Dendritic cell treated with granulocyte-macrophage colony-stimulating factor and Interleukin-4, amounts not matched to agents 40 ng/mL and 50 ng/mL, for 4 days (primary cell): ENCODE data around the gene TUG1.
A peak's percentile ranks its signal among the peaks of the same experiment; 100 is the strongest.

ENCODE experiments used
- H3K27ac Mint-ChIP-seq: one replicate; pipeline ENCODE4 v1.8.0; 2022; ENCODE audit warnings: mild to moderate bottlenecking, mixed read lengths
- H3K27me3 Mint-ChIP-seq: one replicate; pipeline ENCODE4 v1.8.0; 2022; ENCODE audit warnings: mild to moderate bottlenecking, mixed read lengths
- H3K36me3 Mint-ChIP-seq: one replicate; pipeline ENCODE4 v1.8.0; 2022; ENCODE audit warnings: low read depth, mixed read lengths
- H3K4me1 Mint-ChIP-seq: one replicate; pipeline ENCODE4 v1.8.0; 2022; ENCODE audit warnings: low read depth, mixed read lengths
- H3K4me3 Mint-ChIP-seq: one replicate; pipeline ENCODE4 v1.8.0; 2022; ENCODE audit warnings: mild to moderate bottlenecking, moderate library complexity, mixed read lengths
- H3K9me3 Mint-ChIP-seq: one replicate; pipeline ENCODE4 v1.8.0; 2022; ENCODE audit warnings: mixed read lengths
- intact Hi-C: fragments of 100-400 bp; cut with micrococcal nuclease; formaldehyde crosslinking; loops from one replicate; pipeline ENCODE4 v1.15.0; 2022

Gene TUG1

DNA sequence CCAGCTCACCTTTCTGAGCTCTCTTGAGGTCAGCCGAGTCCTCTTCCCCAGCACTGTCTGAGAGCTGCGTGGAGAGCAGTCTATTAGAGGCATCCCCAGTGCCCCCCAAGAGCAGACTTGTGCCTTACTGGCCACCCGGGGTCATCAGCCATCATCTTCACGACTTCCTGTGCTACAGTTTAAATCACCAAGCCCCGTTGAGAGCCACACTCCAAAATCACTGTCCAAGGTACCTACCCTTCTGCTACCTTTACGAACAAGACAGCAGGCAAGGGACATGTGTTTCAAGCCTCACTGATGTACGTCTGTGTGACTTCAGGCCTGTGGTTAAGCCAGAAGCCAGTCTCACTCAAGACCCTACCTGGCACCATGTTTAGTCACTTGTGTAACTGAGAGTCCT is 35.6 kb upstream of the TUG1 start:
- Mint-ChIP-seq H3K9me3 (no peaks in the 10 kb centered on the region), H3K4me3 (no peak overlapping the region), H3K27me3 (no peaks in the 10 kb centered on the region), H3K4me1 (no peaks in the 10 kb centered on the region), H3K27ac (no peak overlapping the region), H3K36me3 (peaks cover 87% of the 10 kb centered on the region)
- intact Hi-C loops = no loop called here

DNA sequence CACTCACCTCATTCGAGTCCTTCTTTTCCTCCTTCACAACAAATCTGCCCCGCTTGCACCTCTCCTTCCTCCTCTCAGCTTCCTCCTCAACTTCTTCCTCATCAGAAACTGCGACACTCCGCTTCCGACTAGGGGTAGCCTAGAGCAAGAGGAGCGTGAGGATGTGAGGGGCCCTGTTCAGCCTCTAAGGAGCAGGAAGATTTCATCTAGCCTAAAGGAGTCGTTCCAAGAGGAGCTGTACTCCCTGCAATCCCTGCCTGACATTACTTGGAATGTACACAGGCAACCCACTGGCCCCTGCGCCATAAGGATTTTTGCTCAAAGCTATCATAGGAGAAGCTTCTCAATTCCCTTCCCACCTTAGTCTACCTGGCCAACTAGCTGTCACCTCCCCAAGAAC is 35.0 kb upstream of the TUG1 start:
- intact Hi-C loops = no loop called here
- H3K27me3 Mint-ChIP-seq = no peaks in the 10 kb centered on the region
- H3K9me3 Mint-ChIP-seq = no peaks in the 10 kb centered on the region
- H3K4me1 Mint-ChIP-seq = no peaks in the 10 kb centered on the region
- peaks cover 90% of the 10 kb centered on the region for H3K36me3 Mint-ChIP-seq
- H3K4me3 Mint-ChIP-seq = no peak overlapping the region
- no peak overlapping the region for H3K27ac Mint-ChIP-seq

DNA sequence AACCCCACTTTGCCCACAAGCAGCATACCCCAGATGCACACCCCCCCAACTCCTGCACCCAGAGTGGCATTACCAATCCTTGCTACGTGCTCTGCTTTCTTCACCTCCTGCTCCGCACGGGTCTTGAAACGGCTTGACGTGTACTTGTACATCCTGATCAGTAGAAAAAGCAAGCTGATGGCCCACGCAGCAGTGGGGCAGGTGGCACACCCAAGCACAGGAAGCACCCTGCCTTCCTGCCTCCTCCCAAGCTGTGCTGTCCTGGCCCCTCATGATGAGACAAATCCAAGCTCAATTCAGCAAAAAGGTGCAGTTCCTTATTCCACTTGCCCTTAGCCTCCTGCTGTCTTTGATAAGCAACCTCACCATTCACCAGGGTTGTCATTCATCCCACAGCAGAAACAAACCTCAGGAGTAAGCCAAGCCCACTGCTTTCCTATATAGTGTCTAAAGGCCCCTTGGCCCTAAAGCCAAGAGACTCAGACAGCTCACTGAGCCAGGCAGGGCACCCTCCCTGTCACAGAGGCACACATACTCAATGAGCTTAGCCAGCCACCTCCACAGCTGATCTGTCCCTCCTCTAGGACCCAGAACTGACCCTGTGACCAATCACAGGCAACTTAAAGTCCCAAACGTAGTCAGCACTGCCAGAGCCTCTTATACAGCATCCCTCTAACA is 28.2 kb upstream of the TUG1 start:
- Mint-ChIP-seq H3K36me3 (peaks cover 66% of the 10 kb centered on the region), H3K4me3 (no peak overlapping the region), H3K27me3 (no peaks in the 10 kb centered on the region), H3K4me1 (no peaks in the 10 kb centered on the region), H3K9me3 (no peaks in the 10 kb centered on the region), H3K27ac (no peak overlapping the region)
- intact Hi-C loops = no loop called here

DNA sequence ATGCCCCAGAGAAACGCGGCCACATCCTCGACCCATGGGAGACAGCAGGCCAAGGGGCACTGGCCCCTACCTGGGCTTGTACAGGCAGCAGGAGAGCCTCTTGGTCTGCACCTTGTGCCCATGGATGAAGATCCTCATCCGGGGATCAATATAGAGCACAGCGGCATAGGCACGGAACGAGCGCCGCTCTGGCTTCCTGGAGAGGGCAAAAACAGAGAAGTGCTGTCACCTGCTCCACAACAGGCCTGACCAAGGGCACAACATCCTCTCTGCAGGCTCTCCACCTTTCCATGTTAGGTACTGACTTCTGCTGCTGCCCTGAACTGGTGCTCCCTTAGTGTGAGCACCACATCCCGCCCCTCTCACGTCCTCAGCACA is 27.7 kb upstream of the TUG1 start:
- intact Hi-C loops = no loop called here

DNA sequence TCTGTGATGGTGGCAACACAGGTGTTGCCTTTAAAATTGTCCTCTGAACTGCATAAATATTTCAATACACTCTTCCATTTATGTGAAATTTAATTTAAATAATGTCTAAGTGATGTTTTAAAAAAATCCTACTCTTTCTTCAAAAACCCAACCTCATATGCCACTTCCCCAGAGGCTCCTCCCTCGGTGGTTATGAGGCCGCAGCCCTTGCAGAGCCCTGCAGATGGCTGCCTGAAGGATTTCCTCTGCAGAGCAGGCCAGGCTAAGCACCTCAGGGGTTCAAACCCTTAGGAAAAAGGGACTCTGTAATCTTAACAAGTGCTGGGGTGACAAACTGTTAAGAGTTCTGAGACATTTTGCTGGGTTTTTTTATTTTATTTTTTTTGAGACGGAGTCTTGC is 25.7 kb upstream of the TUG1 start:
- intact Hi-C loops = no loop called here
- no peak overlapping the region for H3K27ac Mint-ChIP-seq
- no peaks in the 10 kb centered on the region for H3K4me1 Mint-ChIP-seq
- H3K4me3 Mint-ChIP-seq = no peak overlapping the region
- no peaks in the 10 kb centered on the region for H3K27me3 Mint-ChIP-seq
- H3K36me3 Mint-ChIP-seq = peaks cover 43% of the 10 kb centered on the region
- H3K9me3 Mint-ChIP-seq = no peaks in the 10 kb centered on the region

More for the DNA sequence above, 27.7 kb upstream of the TUG1 start:
- no peak overlapping the region for H3K4me3 Mint-ChIP-seq
- no peaks in the 10 kb centered on the region for H3K27me3 Mint-ChIP-seq
- H3K27ac Mint-ChIP-seq = no peak overlapping the region
- peaks cover 62% of the 10 kb centered on the region for H3K36me3 Mint-ChIP-seq
- H3K4me1 Mint-ChIP-seq = no peaks in the 10 kb centered on the region
- no peaks in the 10 kb centered on the region for H3K9me3 Mint-ChIP-seq

DNA sequence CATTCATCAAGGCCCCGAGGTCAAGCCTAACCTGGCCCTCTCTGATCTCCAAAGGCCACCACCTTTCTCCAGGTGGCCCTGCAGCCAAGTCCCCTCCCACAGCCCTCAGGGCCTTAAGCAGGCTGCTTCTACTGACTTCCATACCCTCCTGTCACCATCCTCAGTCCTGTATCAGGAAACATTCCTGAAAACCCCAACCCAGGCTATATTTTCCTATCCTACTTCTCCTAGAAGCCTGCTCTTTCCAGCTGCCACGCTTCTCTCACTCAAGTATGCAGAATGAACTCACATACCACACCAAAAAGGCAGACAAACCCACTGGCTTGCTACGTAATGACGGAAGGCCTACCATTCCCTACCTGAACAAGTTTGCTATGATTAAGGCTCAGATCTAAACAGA is 24.1 kb upstream of the TUG1 start:
- Mint-ChIP-seq H3K27ac (no peak overlapping the region), H3K4me1 (no peaks in the 10 kb centered on the region), H3K27me3 (no peaks in the 10 kb centered on the region), H3K9me3 (no peaks in the 10 kb centered on the region), H3K36me3 (peaks cover 29% of the 10 kb centered on the region), H3K4me3 (no peak overlapping the region)
- intact Hi-C loops = loop anchor here (5.0 kb wide), 1 partner anchor 202 kb away; no protein-coding TSS in a partner anchor

DNA sequence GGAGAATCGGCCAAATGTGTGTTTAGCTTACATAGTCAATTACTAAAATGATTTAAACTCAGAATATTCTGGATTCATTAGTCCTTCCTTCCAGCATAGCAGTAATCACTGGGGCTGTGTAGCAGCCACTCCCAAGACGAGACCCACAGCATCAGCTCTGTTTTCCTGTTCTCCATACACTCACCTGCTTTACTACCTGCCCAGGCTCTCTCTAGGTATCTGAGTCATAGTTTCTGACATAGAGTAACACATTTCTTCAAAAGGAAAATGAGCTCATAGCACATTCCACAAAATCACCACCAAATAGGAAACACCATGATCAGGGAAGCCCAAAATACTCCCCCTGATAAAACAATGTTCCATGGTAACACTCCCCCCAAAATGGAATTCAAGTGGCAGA is 23.4 kb upstream of the TUG1 start:
- Mint-ChIP-seq H3K4me3 (no peak overlapping the region), H3K27ac (no peak overlapping the region), H3K4me1 (no peaks in the 10 kb centered on the region), H3K9me3 (no peaks in the 10 kb centered on the region), H3K27me3 (no peaks in the 10 kb centered on the region), H3K36me3 (peaks cover 29% of the 10 kb centered on the region)
- intact Hi-C loops = loop anchor here (5.0 kb wide), 1 partner anchor 202 kb away; no protein-coding TSS in a partner anchor

DNA sequence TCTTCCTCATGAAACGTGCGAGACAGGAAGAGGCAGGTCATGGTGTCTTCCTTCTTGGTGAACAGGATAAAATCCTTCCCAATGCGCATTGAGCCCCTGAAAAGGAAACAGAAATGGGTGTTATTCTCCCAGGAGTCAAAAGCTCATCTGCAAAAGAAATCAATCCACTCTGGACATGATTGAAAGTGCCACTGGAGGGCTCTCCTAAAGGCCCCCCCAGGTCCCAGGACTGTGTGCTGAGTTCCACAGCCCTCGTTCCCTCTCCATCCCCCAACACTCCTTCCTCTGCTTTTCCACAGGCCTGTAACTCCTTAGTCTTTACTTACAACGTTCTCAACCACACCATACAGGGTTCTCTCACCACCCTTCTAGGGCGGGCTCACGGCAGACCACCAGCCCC is 22.7 kb upstream of the TUG1 start:
- no peaks in the 10 kb centered on the region for H3K9me3 Mint-ChIP-seq
- H3K27me3 Mint-ChIP-seq = no peaks in the 10 kb centered on the region
- peaks cover 29% of the 10 kb centered on the region for H3K36me3 Mint-ChIP-seq
- no peaks in the 10 kb centered on the region for H3K4me1 Mint-ChIP-seq
- no peak overlapping the region for H3K27ac Mint-ChIP-seq
- H3K4me3 Mint-ChIP-seq = no peak overlapping the region
- intact Hi-C loops = loop anchor here (5.0 kb wide), 1 partner anchor 201 kb away; no protein-coding TSS in a partner anchor

DNA sequence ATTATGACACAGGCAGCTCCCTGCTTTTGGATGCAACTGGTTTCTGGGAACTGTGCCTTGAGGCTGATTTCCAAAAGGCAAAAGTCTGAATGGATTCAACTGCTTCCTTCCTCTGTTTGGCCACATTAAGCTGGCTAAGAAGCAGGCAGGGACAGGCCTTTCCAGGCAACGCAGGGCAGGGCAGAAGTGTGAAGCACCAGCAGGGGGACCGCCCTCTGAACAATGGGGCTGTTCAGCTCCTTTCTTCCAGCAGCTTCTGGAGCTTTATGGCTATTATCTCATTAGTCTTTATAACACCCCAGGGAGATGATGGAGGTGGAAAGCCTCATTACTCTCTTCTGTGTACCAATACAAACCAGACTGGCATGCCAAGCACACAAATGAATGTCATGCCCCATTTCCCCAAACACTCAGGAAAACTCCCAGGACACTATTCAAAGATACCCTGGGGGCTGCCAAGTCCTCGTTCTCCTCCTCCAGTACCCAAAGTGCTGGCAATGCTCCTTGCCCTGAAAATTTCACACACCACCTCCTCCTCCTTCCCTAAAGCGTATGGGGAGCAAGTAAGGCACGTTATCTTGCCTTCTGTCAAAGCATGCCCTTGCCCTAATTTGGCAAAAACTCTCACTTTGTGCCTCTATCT is 21.8 kb upstream of the TUG1 start:
- no peaks in the 10 kb centered on the region for H3K27me3 Mint-ChIP-seq
- H3K4me3 Mint-ChIP-seq = no peak overlapping the region
- no peak overlapping the region for H3K27ac Mint-ChIP-seq
- intact Hi-C loops = loop anchor here (5.0 kb wide), 1 partner anchor 200 kb away; no protein-coding TSS in a partner anchor
- no peaks in the 10 kb centered on the region for H3K4me1 Mint-ChIP-seq
- H3K36me3 Mint-ChIP-seq = peaks cover 22% of the 10 kb centered on the region
- H3K9me3 Mint-ChIP-seq = no peaks in the 10 kb centered on the region

DNA sequence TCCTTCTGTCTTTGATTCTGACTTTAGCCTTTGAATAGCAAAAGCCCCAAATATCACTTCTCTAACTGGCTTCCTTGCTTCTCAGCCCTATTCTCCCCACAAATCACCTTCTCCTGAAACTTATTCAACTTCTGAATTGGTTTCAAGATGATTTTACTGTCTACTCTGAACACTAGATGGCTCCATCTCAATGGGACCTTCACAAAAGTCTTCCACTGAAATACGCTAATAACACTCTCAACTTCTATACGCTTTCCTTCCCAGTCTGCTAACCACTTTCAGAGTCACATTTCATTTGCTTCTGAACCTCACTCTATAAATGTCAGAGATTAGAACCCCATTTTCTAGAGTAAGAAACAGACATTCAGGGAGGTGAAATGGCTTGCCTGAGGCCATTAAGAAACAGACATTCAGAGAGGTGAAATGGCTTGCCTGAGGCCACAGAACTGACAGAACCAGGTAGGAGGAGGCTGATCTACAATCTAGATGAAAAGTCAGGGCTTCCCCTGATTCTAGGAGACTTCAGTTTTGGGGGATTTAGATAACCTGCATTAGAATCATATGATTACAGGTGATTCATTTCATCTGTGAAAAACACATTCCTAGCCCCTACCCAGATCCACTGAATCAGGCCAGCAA is 21.1 kb upstream of the TUG1 start:
- intact Hi-C loops = loop anchor here (1.0 to 5.0 kb wide), 2 partner anchors 136 to 199 kb away; no protein-coding TSS in a partner anchor
- Mint-ChIP-seq H3K27ac (no peak overlapping the region), H3K4me1 (no peaks in the 10 kb centered on the region), H3K27me3 (no peaks in the 10 kb centered on the region), H3K36me3 (peaks cover 24% of the 10 kb centered on the region), H3K4me3 (no peak overlapping the region), H3K9me3 (no peaks in the 10 kb centered on the region)

DNA sequence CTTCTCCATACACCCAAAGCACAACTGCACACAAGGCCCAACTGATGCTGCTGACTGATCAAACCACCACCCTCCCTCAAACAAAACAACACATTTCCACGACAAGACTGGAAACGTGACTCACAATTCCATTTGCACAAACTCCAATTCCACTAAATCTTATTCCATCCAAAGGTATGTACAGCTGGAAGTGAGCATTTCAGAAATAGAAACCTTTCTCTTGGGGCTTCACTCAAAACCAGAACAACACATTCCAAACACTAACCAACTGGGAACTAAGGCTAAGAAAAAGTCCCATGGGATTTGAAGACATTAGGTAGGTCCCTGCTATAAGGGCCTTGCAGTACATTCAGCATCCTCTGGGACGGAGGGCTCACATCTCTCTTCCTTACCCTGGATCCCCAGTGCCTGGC is 20.1 kb upstream of the TUG1 start:
- peak overlapping the region; percentile 26 for H3K27ac Mint-ChIP-seq
- peaks cover 29% of the 10 kb centered on the region for H3K36me3 Mint-ChIP-seq
- H3K4me1 Mint-ChIP-seq = no peaks in the 10 kb centered on the region
- H3K4me3 Mint-ChIP-seq = no peak overlapping the region
- H3K27me3 Mint-ChIP-seq = no peaks in the 10 kb centered on the region
- H3K9me3 Mint-ChIP-seq = no peaks in the 10 kb centered on the region
- intact Hi-C loops = loop anchor here (1.0 to 5.0 kb wide), 2 partner anchors 135 to 198 kb away; no protein-coding TSS in a partner anchor

DNA sequence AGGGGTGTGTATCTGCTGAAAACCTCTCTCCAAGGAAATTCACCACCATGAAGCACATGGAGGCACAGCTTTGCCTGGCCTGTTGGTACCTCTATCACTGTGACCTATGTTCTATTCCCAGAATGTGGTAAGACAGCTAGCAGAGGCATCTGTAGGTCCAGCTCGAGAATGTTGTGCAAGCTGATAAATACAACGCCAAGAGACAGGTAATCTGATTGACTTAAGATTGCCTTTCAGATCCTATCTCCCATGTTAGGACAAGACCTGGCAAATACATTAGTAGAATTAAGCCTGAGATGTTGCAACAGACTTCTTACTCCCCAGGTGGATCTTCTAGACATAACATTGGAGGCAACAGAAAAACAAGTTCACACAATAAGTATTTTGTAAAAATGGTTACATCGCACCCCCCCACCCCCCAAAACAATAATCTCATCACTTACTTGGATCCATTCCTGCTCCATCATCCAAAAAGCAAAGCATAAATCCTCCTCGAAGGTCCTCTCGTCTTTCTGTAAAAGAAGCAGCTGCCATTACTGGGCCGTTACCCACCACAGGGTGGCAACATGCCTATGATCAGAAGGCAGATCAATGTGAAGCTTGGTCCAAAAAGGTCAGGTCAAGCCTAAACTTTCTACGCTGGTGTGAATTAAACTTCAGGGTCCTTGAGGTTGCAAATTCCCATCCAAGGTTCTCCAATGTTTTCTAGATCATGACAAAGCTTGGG is 19.0 kb upstream of the TUG1 start:
- Mint-ChIP-seq H3K4me3 (no peak overlapping the region), H3K9me3 (no peaks in the 10 kb centered on the region), H3K36me3 (peaks cover 41% of the 10 kb centered on the region), H3K4me1 (no peaks in the 10 kb centered on the region), H3K27ac (no peak overlapping the region), H3K27me3 (no peaks in the 10 kb centered on the region)
- intact Hi-C loops = loop anchor here (5.0 kb wide), 1 partner anchor 197 kb away; no protein-coding TSS in a partner anchor

DNA sequence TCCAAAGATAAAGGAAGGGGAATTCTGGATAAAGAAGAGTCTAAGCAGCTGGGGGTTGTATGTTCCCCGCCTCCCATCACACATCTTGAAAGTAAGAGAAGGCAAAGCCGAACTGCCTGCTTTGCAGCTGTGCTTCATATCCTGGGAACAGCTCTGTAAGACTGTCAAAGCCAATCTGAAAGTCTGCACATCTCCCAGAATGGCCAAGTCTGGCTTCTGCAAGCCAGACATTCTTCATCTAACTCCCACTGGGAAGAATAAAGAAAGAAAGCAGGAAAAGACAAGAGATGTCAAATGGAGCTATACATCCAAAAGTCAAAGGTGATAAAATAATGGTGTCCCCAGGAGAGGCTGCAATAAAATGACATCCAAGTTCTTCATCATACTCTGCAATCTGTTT is 15.9 kb upstream of the TUG1 start:
- intact Hi-C loops = no loop called here
- H3K4me1 Mint-ChIP-seq = no peaks in the 10 kb centered on the region
- H3K27me3 Mint-ChIP-seq = no peaks in the 10 kb centered on the region
- no peak overlapping the region for H3K27ac Mint-ChIP-seq
- H3K9me3 Mint-ChIP-seq = no peaks in the 10 kb centered on the region
- H3K36me3 Mint-ChIP-seq = peaks cover 58% of the 10 kb centered on the region
- no peak overlapping the region for H3K4me3 Mint-ChIP-seq

DNA sequence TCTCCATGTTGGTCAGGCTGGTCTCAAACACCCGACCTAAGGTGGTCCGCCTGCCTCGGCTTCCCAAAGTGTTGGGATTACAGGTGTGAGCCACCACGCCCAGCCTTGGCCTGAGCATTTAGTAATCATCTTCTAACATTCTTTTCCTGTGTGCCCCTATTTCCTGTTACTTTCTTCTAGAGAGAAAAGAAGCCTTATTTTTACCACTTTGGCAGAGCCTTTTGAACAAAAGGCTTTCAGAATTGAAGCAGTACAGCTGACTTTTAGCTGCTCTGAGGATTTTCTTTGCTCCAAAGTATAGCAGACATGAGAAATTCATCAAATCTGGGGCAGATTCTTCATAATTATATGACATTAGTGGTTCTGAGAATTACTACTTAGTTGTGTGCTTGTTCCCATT is 13.9 kb upstream of the TUG1 start:
- no peak overlapping the region for H3K4me3 Mint-ChIP-seq
- no peaks in the 10 kb centered on the region for H3K4me1 Mint-ChIP-seq
- intact Hi-C loops = no loop called here
- peaks cover 55% of the 10 kb centered on the region for H3K36me3 Mint-ChIP-seq
- H3K9me3 Mint-ChIP-seq = no peaks in the 10 kb centered on the region
- H3K27me3 Mint-ChIP-seq = no peaks in the 10 kb centered on the region
- H3K27ac Mint-ChIP-seq = no peak overlapping the region
